Right lobe of liver (tissue), 6 donors: Measurements from ENCODE around the gene LINC01488. TPM values are rescaled to one million over a fixed set of nuclear protein-coding genes. Genes with fewer than 3 reads are reported as not detected.
A peak's percentile ranks its signal among the peaks of the same experiment; 100 is the strongest.

Experiments used
- ATAC-seq, 4 donors: fragments of 200-7000 bp; cut with Tn5 transposase; one replicate each; pipeline ENCODE4 v1.9.1; 2020; ENCODE audit warnings: mild to moderate bottlenecking in 4 of 4, moderate library complexity in 4 of 4
- DNase-seq, 3 donors: peaks; one replicate each; pipeline ENCODE4 v3.0.0-alpha.2; 2020
- H3K27ac ChIP-seq, 3 donors: fragments of 200-600 bp; one replicate each; pipeline ENCODE4 v1.8.0; 2022
- H3K27me3 ChIP-seq, 2 donors: fragments of 200-600 bp; one replicate each; pipeline ENCODE4 v1.8.0; 2022
- H3K36me3 ChIP-seq, 4 donors: fragments of 200-600 bp; sonication (generic) in 1 of 4; one replicate each; pipeline versions ENCODE4 v1.5.1 to v1.8.0; 2017 to 2022; ENCODE audit warnings: control low read depth in 1 of 4
- H3K4me1 ChIP-seq, 4 donors: fragments of 200-600 bp; sonication (generic) in 1 of 4; one replicate each; pipeline versions ENCODE4 v1.5.1 to v1.8.0; 2017 to 2022; ENCODE audit warnings: control low read depth in 1 of 4
- H3K4me3 ChIP-seq, 3 donors: fragments of 200-600 bp; one replicate each; pipeline ENCODE4 v1.8.0; 2022
- H3K9me3 ChIP-seq, 4 donors: fragments of 200-600 bp; sonication (generic) in 1 of 4; one replicate each; pipeline versions ENCODE4 v1.5.1 to v1.8.0; 2017 to 2022; ENCODE audit warnings: control low read depth in 1 of 4
- POLR2A ChIP-seq: fragments of 450-650 bp; IDR thresholded peaks from one replicate; pipeline ENCODE4 v1.6.1; 2017; ENCODE audit warnings: antibody characterized with exemption, mild to moderate bottlenecking
- WGBS: methylation state at CpG from one replicate; pipeline ENCODE4 v1.1.6; 2018; ENCODE audit warnings: low coverage, low lambda C conversion rate; ENCODE audit not compliant: insufficient coverage; ENCODE audit errors: missing lambda C conversion rate; 5-methylcytosine and 5-hydroxymethylcytosine counted together
- intact Hi-C, 2 donors: fragments of 100-400 bp; cut with DNase I; formaldehyde crosslinking; loops; one replicate each; pipeline versions ENCODE4 v1.11.2 to v1.14.1; 2022
- total RNA-seq, 6 experiments: library from RNA; depleted of rRNA in 2 of 6; stranded (reverse); fragments of >200 nt in 2 of 6; fragmentation: NEBNext Ultra II Directional in 3 of 6; extraction: Animal tissue kit (Norgen Biotek cat#: 25700) in 3 of 6; gene quantifications; one replicate each; pipeline versions ENCODE4 v1.1.0 to v1.2.4, GENCODE V29; 2016 to 2023
- TF ChIP-seq, protein P1 (sequence below), 4 donors: fragments of 200-600 bp in 3 of 4; fragments of 450-650 bp in 1 of 4; IDR thresholded peaks; one replicate each; pipeline versions ENCODE4 v1.5.1 to v1.8.0; 2016 to 2022; ENCODE audit warnings: antibody characterized with exemption in 4 of 4, mild to moderate bottlenecking in 2 of 4
- donor health status: DM: no; HTN: yes; CAD: no.
- donor health status: DM: no; HTN: no; CAD: no.
- donor health status: DM: no; HTN: no; CAD: no.
- donor health status: DM: no; HTN: yes; CAD: no.
- donor health status: DM: no; HTN: yes; CAD: no.

Gene LINC01488
- total RNA-seq, 6 experiments from 2014 or later: 0.63 to 22.9 (median 1.1) TPM; not detected in 1

DNA sequence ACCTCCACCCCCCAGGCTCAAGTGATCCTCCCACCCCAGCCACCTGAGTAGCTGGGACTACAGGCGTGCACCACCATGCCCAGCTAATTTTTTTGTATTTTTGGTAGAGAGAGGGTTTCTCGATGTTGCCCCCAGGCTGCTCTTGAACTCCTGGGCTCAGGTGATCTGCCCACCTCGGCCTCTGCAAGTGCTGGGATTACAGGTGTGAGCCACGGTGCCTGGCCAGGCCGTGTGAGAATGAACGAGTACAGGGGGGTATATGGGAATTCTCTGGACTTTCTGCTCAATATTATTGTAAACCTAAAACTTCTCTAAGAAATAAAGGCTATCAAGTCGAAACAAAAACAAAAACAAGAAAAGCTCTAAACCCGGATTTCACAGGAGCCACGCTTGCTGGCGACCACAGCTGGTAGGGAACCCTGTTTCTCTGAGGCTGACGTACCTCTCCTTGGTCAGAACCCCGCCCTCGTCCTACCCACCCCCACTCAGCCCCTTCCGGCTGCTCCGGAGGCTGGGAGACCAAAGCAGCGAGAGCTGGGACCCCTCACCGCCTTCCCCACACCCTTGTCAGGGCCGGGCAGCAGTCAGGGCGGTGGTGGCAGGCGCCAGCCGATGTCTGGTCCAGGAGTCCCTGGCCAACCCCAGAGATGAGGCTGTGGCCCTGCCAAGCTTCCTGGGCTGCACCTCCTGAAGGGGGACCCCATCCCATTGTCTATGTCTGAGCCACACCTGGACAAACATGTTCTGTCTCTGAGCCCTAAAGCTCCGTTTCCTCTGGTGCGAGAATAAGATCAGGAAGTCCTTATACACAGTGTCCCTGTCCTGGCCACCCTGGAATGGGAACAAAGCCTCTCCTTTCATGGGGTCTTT is 52.1 kb downstream of the LINC01488 start:
- Histone ChIP-seq H3K27ac (no peak overlapping the region), H3K9me3 (no peaks in the 10 kb centered on the region), H3K36me3 (no peaks in the 10 kb centered on the region), H3K27me3 (no peaks in the 10 kb centered on the region), H3K4me1 (no peaks in the 10 kb centered on the region), H3K4me3 (no peak overlapping the region)
- no peak for ATAC-seq
- TF ChIP-seq, protein P1, sequence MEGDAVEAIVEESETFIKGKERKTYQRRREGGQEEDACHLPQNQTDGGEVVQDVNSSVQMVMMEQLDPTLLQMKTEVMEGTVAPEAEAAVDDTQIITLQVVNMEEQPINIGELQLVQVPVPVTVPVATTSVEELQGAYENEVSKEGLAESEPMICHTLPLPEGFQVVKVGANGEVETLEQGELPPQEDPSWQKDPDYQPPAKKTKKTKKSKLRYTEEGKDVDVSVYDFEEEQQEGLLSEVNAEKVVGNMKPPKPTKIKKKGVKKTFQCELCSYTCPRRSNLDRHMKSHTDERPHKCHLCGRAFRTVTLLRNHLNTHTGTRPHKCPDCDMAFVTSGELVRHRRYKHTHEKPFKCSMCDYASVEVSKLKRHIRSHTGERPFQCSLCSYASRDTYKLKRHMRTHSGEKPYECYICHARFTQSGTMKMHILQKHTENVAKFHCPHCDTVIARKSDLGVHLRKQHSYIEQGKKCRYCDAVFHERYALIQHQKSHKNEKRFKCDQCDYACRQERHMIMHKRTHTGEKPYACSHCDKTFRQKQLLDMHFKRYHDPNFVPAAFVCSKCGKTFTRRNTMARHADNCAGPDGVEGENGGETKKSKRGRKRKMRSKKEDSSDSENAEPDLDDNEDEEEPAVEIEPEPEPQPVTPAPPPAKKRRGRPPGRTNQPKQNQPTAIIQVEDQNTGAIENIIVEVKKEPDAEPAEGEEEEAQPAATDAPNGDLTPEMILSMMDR (IDR thresholded peaks at IDR 0.05): no peak
- TF ChIP-seq POLR2A: no peak
- DNase-seq: peak in 2 of 3 donors; percentile 11 to 44
- intact Hi-C loops: no loop called here
- 89% methylated on average over 12 of the region's 23 CpGs for WGBS

DNA sequence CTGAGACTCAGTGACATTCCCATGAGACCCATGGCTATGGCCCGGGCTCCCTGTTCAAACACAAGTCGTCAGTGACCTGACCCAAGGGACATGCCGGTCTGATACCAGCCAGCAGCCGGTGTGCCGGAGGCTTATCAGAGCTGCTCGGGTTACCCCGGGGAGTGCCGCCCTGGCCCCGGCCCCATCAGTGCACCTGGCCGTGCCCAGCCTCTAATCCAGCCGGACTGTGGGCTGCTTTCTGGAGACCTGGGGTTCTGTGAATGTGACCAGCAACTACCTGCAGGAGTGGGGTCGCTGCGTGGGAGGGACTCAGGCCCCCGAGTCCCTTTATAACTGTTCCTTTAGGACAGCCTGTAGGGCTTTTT is 52.7 kb downstream of the LINC01488 start:
- TF ChIP-seq POLR2A: no peak
- TF ChIP-seq, protein P1 (IDR thresholded peaks at IDR 0.05): no peak
- 49% methylated on average over 4 of the region's 14 CpGs for WGBS
- Histone ChIP-seq H3K27ac (no peak overlapping the region), H3K4me1 (no peaks in the 10 kb centered on the region), H3K4me3 (no peak overlapping the region), H3K9me3 (no peaks in the 10 kb centered on the region), H3K36me3 (no peaks in the 10 kb centered on the region), H3K27me3 (no peaks in the 10 kb centered on the region)
- intact Hi-C loops: no loop called here
- ATAC-seq: no peak
- peak in 2 of 3 donors; percentile 6 to 46 for DNase-seq

DNA sequence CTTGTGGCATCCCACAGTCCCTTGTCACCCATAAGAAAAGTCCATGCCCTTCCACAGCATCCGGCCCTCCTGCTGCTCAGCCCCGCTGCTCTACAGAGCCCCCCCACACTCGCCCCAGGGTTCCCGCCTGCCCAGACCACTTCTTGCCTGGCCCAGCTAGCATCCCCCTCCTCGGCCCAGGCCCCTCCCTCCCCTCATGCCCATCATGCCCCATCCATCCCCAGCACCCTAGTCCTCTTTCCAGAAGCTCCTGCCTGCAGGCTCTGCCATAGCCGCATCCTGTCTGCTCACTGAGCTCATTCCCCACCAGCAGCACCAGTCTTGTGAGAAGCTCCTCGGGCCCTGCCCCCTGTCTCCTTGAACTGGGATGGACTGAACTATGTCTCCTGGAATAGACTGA is 54.4 kb downstream of the LINC01488 start:
- no peak overlapping the region for H3K27ac ChIP-seq
- H3K36me3 ChIP-seq: no peaks in the 10 kb centered on the region
- no peaks in the 10 kb centered on the region for H3K27me3 ChIP-seq
- intact Hi-C loops: no loop called here
- DNase-seq: peak in 2 of 3 donors; percentile 3 to 43
- no peaks in the 10 kb centered on the region for H3K9me3 ChIP-seq
- no peak overlapping the region for H3K4me3 ChIP-seq
- TF ChIP-seq POLR2A: no peak
- TF ChIP-seq, protein P1 (IDR thresholded peaks at IDR 0.05): no peak
- no peaks in the 10 kb centered on the region for H3K4me1 ChIP-seq
- ATAC-seq: no peak
- 89% methylated on average over 7 of the region's 7 CpGs for WGBS

DNA sequence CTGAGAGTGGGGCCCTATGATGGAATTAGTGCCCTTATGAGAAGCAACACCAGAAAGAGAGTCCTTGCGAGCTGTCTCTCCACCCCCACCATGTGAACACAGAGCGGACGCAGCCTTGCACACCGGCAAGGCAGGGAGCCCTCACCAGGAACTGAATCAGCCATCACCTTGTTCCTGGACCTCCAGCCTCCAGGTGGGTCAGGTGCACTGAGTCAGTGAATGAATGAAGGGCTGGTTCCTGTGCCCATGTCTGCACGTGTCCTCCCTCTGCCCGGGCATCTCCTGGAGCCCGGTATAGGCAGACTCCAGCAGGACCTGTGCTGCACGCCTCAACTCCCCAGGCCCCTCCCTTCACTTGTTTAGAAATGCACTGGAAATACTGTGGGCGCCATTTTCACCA is 54.9 kb downstream of the LINC01488 start:
- 97% methylated on average over 5 of the region's 9 CpGs for WGBS
- no peak for ATAC-seq
- peak in 2 of 3 donors; percentile 16 to 32 for DNase-seq
- no peak for TF ChIP-seq POLR2A
- TF ChIP-seq, protein P1 (IDR thresholded peaks at IDR 0.05): no peak
- peaks cover 0 to 3% (median 0%) of the 10 kb centered on the region in 4 donors for H3K4me1 ChIP-seq
- H3K36me3 ChIP-seq: no peaks in the 10 kb centered on the region
- H3K27me3 ChIP-seq: no peaks in the 10 kb centered on the region
- H3K9me3 ChIP-seq: no peaks in the 10 kb centered on the region
- H3K27ac ChIP-seq: no peak overlapping the region
- H3K4me3 ChIP-seq: no peak overlapping the region
- intact Hi-C loops: no loop called here
